GM12878 (cell line): ENCODE data around the gene ZCCHC24. TPM values are rescaled to one million over a fixed set of nuclear protein-coding genes. Genes with fewer than 3 reads are reported as not detected.

Source experiments
- ATAC-seq: fragments of 200-7000 bp; cut with Tn5 transposase; 3 replicates; pipeline ENCODE4 v1.9.1; 2020; ENCODE audit warnings: mild to moderate bottlenecking, moderate library complexity
- BruUV-seq: library from RNA; stranded (reverse); fragments of 400-500 nt; replicated peaks from 2 replicates; lab custom pipeline; 2021; lab: Mats Ljungman, UMichigan
- CTCF ChIA-PET: fragments of 300-600 bp; sonication (Branson Sonifier 250); formaldehyde crosslinking; extraction: SDS; loops from one replicate; lab custom pipeline; 2021; ENCODE audit warnings: inconsistent platforms; lab: Yijun Ruan, JAX
- POLR2A ChIA-PET: fragments of 350-600 bp; formaldehyde crosslinking; extraction: SDS; loops from one replicate; lab custom pipeline; 2021; ENCODE audit warnings: inconsistent platforms; lab: Charles Lee
- RAD21 ChIA-PET: fragments of 300-600 bp; sonication (Branson Sonifier 250); formaldehyde crosslinking; loops from one replicate; lab custom pipeline; 2023; ENCODE audit warnings: antibody characterized with exemption; ENCODE audit not compliant: unreplicated experiment; lab: Charles Lee
- SMC1A ChIA-PET: fragments of 300-600 bp; sonication (Branson Sonifier 250); formaldehyde crosslinking; loops from one replicate; lab custom pipeline; 2023; ENCODE audit not compliant: unreplicated experiment, uncharacterized antibody; lab: Charles Lee
- DNase-seq: peaks from one replicate; pipeline ENCODE4 v3.0.0-alpha.2; 2011; ENCODE audit warnings: low read depth, low spot score
- FAIRE-seq: peaks from 3 replicates; lab custom pipeline; 2011; peaks lifted over from hg19 to GRCh38; lab: Jason Lieb, UNC
- H2AFZ ChIP-seq: 2 replicates; pipeline ENCODE4 v1.6.0; 2011; ENCODE audit warnings: low read depth, low read length, control low read depth; ENCODE audit not compliant: control insufficient read depth
- H3K27ac ChIP-seq: 2 replicates; pipeline ENCODE4 v1.5.1; 2011; ENCODE audit warnings: control low read depth; ENCODE audit not compliant: control insufficient read depth, insufficient read depth
- H3K27me3 ChIP-seq, 2 experiments: replicated peaks in 1 of 2; 2 replicates each; pipeline versions ENCODE4 v1.6.0 to v1.6.1; 2011; ENCODE audit warnings: low read length in 1 of 2; ENCODE audit not compliant: control insufficient read depth in 2 of 2, insufficient read depth in 2 of 2
- H3K36me3 ChIP-seq, 2 experiments: 2 replicates each; pipeline ENCODE4 v1.5.1; 2011; ENCODE audit warnings: low read length in 1 of 2; ENCODE audit not compliant: control insufficient read depth in 2 of 2, insufficient read depth in 2 of 2
- H3K4me1 ChIP-seq: 2 replicates; pipeline ENCODE4 v1.6.1; 2011; ENCODE audit warnings: mild to moderate bottlenecking, low read length, moderate library complexity, mixed read lengths; ENCODE audit not compliant: control insufficient read depth, insufficient read depth
- H3K4me2 ChIP-seq: 2 replicates; pipeline ENCODE4 v1.6.0; 2011; ENCODE audit warnings: control low read depth; ENCODE audit not compliant: control insufficient read depth, insufficient read depth
- H3K4me3 ChIP-seq: fragments of 200-600 bp; sonication (generic); 2 replicates; pipeline ENCODE4 v1.5.1; 2016
- H3K79me2 ChIP-seq: 2 replicates; pipeline ENCODE4 v1.6.0; 2011; ENCODE audit warnings: low read length; ENCODE audit not compliant: control insufficient read depth, insufficient read depth
- H3K9ac ChIP-seq: 2 replicates; pipeline ENCODE4 v1.8.0; 2011; ENCODE audit warnings: low read length, control low read depth, mixed read lengths; ENCODE audit not compliant: control insufficient read depth, insufficient read depth
- H3K9me3 ChIP-seq: replicated peaks from 3 replicates; pipeline ENCODE4 v1.5.1; 2011; ENCODE audit warnings: mild to moderate bottlenecking, low read length; ENCODE audit not compliant: control insufficient read depth, insufficient read depth
- H4K20me1 ChIP-seq: 2 replicates; pipeline ENCODE4 v1.6.0; 2011; ENCODE audit not compliant: control insufficient read depth, insufficient read depth
- DPF2 ChIP-seq: fragments of 450-650 bp; IDR thresholded peaks from 2 replicates; pipeline ENCODE4 v1.6.1; 2017; ENCODE audit warnings: mild to moderate bottlenecking
- KAT2A ChIP-seq: conservative IDR thresholded peaks from 2 replicates; pipeline ENCODE4 v1.6.1; 2011; ENCODE audit warnings: low read depth, low read length; ENCODE audit not compliant: control insufficient read depth
- SREBF1 ChIP-seq: IDR thresholded peaks from 2 replicates; pipeline ENCODE4 v1.6.1; 2012; ENCODE audit warnings: mild to moderate bottlenecking, low read length
- TBL1XR1 ChIP-seq: IDR thresholded peaks from 2 replicates; pipeline ENCODE4 v1.6.1; 2012; ENCODE audit warnings: low read depth, low read length, improper control_type of control experiment
- TCF12 ChIP-seq: IDR thresholded peaks from 2 replicates; pipeline ENCODE4 v1.6.1; 2011; ENCODE audit warnings: low read depth, mild to moderate bottlenecking, low read length
- WGBS: methylation state at CpG from one replicate; pipeline ENCODE4 v1.1.6; 2016; ENCODE audit warnings: low lambda C conversion rate; ENCODE audit not compliant: insufficient replicate concordance, insufficient coverage; ENCODE audit errors: missing lambda C conversion rate; 5-methylcytosine and 5-hydroxymethylcytosine counted together
- in situ Hi-C: fragments of 300-500 bp; cut with MboI; formaldehyde crosslinking; loops from 9 replicates; pipeline ENCODE4 v1.14.3; 2018; ENCODE audit warnings: mixed read lengths
- intact Hi-C: fragments of 100-400 bp; cut with micrococcal nuclease; formaldehyde crosslinking; loops from one replicate; pipeline ENCODE4 v1.14.2; 2022; ENCODE audit not compliant: unreplicated experiment
- polyA plus RNA-seq, 11 experiments: library from polyadenylated mRNA; depleted of rRNA in 4 of 11; unstranded in 6 of 11; stranded (reverse) in 5 of 11; fragments of >200 nt; fragmentation: Nextera tagmentation in 4 of 11; fragmentation: Illumina TruSeq in 1 of 11; extraction: Ambion mirVana in 4 of 11; extraction: Trizol in 1 of 11; gene quantifications; 1 replicate in 1 of 11; 2 replicates in 10 of 11; pipeline versions ENCODE4 v1.2.1 to v1.2.3, GENCODE V29; 2011 to 2016; ENCODE audit warnings: inconsistent platforms in 2 of 11, missing spikeins in 2 of 11, low read depth in 1 of 11
- total RNA-seq, 4 experiments: library from RNA; depleted of rRNA in 3 of 4; stranded (reverse); fragments of >200 nt in 3 of 4; fragmentation: Illumina TruSeq in 1 of 4; extraction: Trizol in 1 of 4; gene quantifications; 2 replicates each; pipeline versions ENCODE4 v1.2.1 to v1.2.3, GENCODE V29; 2013 to 2021
- TF ChIP-seq, protein P1 (sequence below): fragments of 450-650 bp; IDR thresholded peaks from 2 replicates; pipeline ENCODE4 v1.6.1; 2016; ENCODE audit warnings: mild to moderate bottlenecking

Gene ZCCHC24
- total and polyA plus RNA-seq, 10 of the 15 experiments (the other 5 are each of a cell fraction or from before 2014, with no cell fraction given), result 0.02 to 0.62 (median 0.04) TPM; not detected in 4

DNA sequence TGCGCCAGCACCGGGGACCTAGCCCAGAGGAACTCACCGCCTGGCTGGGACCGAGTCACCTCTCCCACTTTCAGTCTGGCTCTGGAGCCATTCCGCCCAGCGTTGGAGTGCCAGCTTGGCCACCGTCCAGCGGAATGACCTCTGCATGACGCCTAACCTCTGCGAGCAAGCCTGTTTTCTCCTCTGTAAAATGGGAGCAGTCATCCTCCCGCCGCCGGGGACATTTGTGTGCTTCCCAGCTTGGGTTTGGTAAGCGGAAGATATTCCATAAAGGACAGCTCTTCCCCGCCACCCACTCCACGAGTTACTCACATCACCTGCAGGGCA lies 1.3 kb upstream of the ZCCHC24 start:
- no peak for DNase-seq
- Histone ChIP-seq H2AFZ (no peak overlapping the region), H3K4me2 (no peak overlapping the region), H3K4me3 (no peak overlapping the region), H3K27me3 (peaks cover 0 to 3% of the 10 kb centered on the region in 2 experiments; a peak in 1 of 4 replicates), H3K4me1 (peaks cover 18% of the 10 kb centered on the region), H3K36me3 (no peaks in the 10 kb centered on the region), H3K27ac (no peak overlapping the region), H3K79me2 (no peaks in the 10 kb centered on the region), H3K9me3 (no peaks in the 10 kb centered on the region), H4K20me1 (no peaks in the 10 kb centered on the region), H3K9ac (no peak overlapping the region)
- no TSS peak for BruUV-seq
- TF ChIP-seq DPF2 (no peak), SREBF1 (no peak), KAT2A (no peak), TCF12 (no peak), TBL1XR1 (no peak)
- TF ChIP-seq, protein P1, sequence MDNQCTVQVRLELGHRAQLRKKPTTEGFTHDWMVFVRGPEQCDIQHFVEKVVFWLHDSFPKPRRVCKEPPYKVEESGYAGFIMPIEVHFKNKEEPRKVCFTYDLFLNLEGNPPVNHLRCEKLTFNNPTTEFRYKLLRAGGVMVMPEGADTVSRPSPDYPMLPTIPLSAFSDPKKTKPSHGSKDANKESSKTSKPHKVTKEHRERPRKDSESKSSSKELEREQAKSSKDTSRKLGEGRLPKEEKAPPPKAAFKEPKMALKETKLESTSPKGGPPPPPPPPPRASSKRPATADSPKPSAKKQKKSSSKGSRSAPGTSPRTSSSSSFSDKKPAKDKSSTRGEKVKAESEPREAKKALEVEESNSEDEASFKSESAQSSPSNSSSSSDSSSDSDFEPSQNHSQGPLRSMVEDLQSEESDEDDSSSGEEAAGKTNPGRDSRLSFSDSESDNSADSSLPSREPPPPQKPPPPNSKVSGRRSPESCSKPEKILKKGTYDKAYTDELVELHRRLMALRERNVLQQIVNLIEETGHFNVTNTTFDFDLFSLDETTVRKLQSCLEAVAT, result no peak
- intact Hi-C loops, result no loop called here
- no peak for ATAC-seq
- ChIA-PET CTCF (no interaction called here), RAD21 (no interaction called here), SMC1A (no interaction called here), POLR2A (no interaction called here)
- in situ Hi-C loops, result no loop called here
- 73% methylated on average over 16 of the region's 16 CpGs for WGBS
- FAIRE-seq, result no peak
